Natural killer cell (primary cell): ENCODE results near the gene PINLYP. TPM values are rescaled to one million over a fixed set of nuclear protein-coding genes. Genes with fewer than 3 reads are reported as not detected.

Experiments
- ATAC-seq, 3 donors: fragments of 150-1000 bp in 2 of 3; fragments of 200-7000 bp in 1 of 3; cut with Tn5 transposase; 1 replicate in 1 of 3; 2 replicates in 2 of 3; pipeline ENCODE4 v1.10.0; 2021; ENCODE audit warnings: mild to moderate bottlenecking in 2 of 3, moderate library complexity in 2 of 3
- DNase-seq, 2 donors: peaks; one replicate each; pipeline versions ENCODE4 v3.0.0 to v3.0.0-alpha.2; 2013 to 2021; ENCODE audit warnings: mixed read lengths in 1 of 2
- H3K27ac ChIP-seq: one replicate; pipeline ENCODE4 v1.5.1; 2013; ENCODE audit warnings: mild to moderate bottlenecking, low read length
- H3K27me3 ChIP-seq: one replicate; pipeline ENCODE4 v1.6.1; 2013; ENCODE audit warnings: low read length; ENCODE audit not compliant: control insufficient read depth, insufficient read depth
- H3K36me3 ChIP-seq: one replicate; pipeline ENCODE4 v1.6.1; 2013; ENCODE audit warnings: low read length; ENCODE audit not compliant: control insufficient read depth, insufficient read depth
- H3K4me1 ChIP-seq: one replicate; pipeline ENCODE4 v1.6.1; 2013; ENCODE audit warnings: low read length; ENCODE audit not compliant: control insufficient read depth, insufficient read depth
- H3K4me3 ChIP-seq: one replicate; pipeline ENCODE4 v1.5.1; 2013; ENCODE audit warnings: low read length
- H3K9me3 ChIP-seq: one replicate; pipeline ENCODE4 v1.6.1; 2013; ENCODE audit warnings: low read length; ENCODE audit not compliant: control insufficient read depth, insufficient read depth
- H3K27ac Mint-ChIP-seq, 2 donors: one replicate each; pipeline ENCODE4 v1.8.0; 2022; ENCODE audit warnings: mild to moderate bottlenecking in 2 of 2, mixed read lengths in 2 of 2, moderate library complexity in 1 of 2
- H3K27me3 Mint-ChIP-seq, 2 donors: one replicate each; pipeline ENCODE4 v1.8.0; 2022; ENCODE audit warnings: low read depth in 2 of 2, mixed read lengths in 2 of 2
- H3K36me3 Mint-ChIP-seq: one replicate; pipeline ENCODE4 v1.8.0; 2022; ENCODE audit warnings: mixed read lengths
- H3K4me1 Mint-ChIP-seq, 2 donors: one replicate each; pipeline ENCODE4 v1.8.0; 2022; ENCODE audit warnings: mixed read lengths in 2 of 2
- H3K4me3 Mint-ChIP-seq: one replicate; pipeline ENCODE4 v1.8.0; 2022; ENCODE audit warnings: mild to moderate bottlenecking, moderate library complexity, mixed read lengths
- H3K9me3 Mint-ChIP-seq, 2 donors: one replicate each; pipeline ENCODE4 v1.8.0; 2022; ENCODE audit warnings: mixed read lengths in 2 of 2
- CTCF ChIP-seq: fragments of 200-600 bp; IDR thresholded peaks from one replicate; pipeline ENCODE4 v1.8.0; 2022; ENCODE audit warnings: antibody characterized with exemption
- WGBS: methylation state at CpG from one replicate; pipeline ENCODE4 v1.1.7; 2013; ENCODE audit warnings: missing lambda C conversion rate; ENCODE audit not compliant: insufficient coverage; 5-methylcytosine and 5-hydroxymethylcytosine counted together
- intact Hi-C: fragments of 100-400 bp; cut with micrococcal nuclease; formaldehyde crosslinking; loops from one replicate; pipeline ENCODE4 v1.14.2; 2022
- total RNA-seq, 4 donors: library from RNA; stranded (reverse); fragments of 120-200 nt in 1 of 4; gene quantifications; one replicate each; pipeline versions ENCODE4 v1.2.3 to v1.2.4, GENCODE V29; 2013 to 2022

The PINLYP gene
- total RNA-seq, 3 donors from 2014 or later (not counting 1 experiment from before 2014, with no cell fraction given), result 1.7 to 3.0 (median 2.4) TPM

GRCh38 chr19:43625918-43626579 lies 50.4 kb downstream of the PINLYP start:
- Histone ChIP-seq H3K9me3 (no peaks in the 10 kb centered on the region), H3K27ac (no peak overlapping the region), H3K4me1 (peaks cover 11% of the 10 kb centered on the region), H3K36me3 (no peaks in the 10 kb centered on the region), H3K4me3 (no peak overlapping the region), H3K27me3 (peaks cover 4% of the 10 kb centered on the region)
- H3K36me3 Mint-ChIP-seq, result no peaks in the 10 kb centered on the region
- ATAC-seq (peak in 1 of 3 donors; percentile 30), DNase-seq (peak in 1 of 2 donors; percentile 37)
- H3K27me3 Mint-ChIP-seq, result peaks cover 0 to 16% of the 10 kb centered on the region in 2 donors
- intact Hi-C loops, result no loop called here
- no peaks in the 10 kb centered on the region for H3K9me3 Mint-ChIP-seq
- no peak for TF ChIP-seq CTCF
- H3K4me3 Mint-ChIP-seq, result no peak overlapping the region
- peaks cover 0 to 32% of the 10 kb centered on the region in 2 donors for H3K4me1 Mint-ChIP-seq
- 79% methylated on average over 30 of the region's 32 CpGs for WGBS
- no peak overlapping the region for H3K27ac Mint-ChIP-seq

- DNase-seq (no peak), ATAC-seq (no peak)
- Histone ChIP-seq H3K27ac (no peak overlapping the region), H3K4me3 (no peak overlapping the region), H3K36me3 (no peaks in the 10 kb centered on the region), H3K27me3 (peaks cover 4% of the 10 kb centered on the region), H3K4me1 (peaks cover 11% of the 10 kb centered on the region), H3K9me3 (no peaks in the 10 kb centered on the region)
- Mint-ChIP-seq H3K9me3 (no peaks in the 10 kb centered on the region), H3K4me3 (no peak overlapping the region), H3K27ac (no peak overlapping the region), H3K4me1 (peaks cover 0 to 32% of the 10 kb centered on the region in 2 donors), H3K36me3 (no peaks in the 10 kb centered on the region), H3K27me3 (peaks cover 0 to 16% of the 10 kb centered on the region in 2 donors)
- no peak for TF ChIP-seq CTCF
- intact Hi-C loops, result no loop called here
- WGBS, result 56% methylated on average over 17 of the region's 17 CpGs
These were observed 51.2 kb downstream of the PINLYP start for GRCh38 chr19:43626838-43627237.

DNA sequence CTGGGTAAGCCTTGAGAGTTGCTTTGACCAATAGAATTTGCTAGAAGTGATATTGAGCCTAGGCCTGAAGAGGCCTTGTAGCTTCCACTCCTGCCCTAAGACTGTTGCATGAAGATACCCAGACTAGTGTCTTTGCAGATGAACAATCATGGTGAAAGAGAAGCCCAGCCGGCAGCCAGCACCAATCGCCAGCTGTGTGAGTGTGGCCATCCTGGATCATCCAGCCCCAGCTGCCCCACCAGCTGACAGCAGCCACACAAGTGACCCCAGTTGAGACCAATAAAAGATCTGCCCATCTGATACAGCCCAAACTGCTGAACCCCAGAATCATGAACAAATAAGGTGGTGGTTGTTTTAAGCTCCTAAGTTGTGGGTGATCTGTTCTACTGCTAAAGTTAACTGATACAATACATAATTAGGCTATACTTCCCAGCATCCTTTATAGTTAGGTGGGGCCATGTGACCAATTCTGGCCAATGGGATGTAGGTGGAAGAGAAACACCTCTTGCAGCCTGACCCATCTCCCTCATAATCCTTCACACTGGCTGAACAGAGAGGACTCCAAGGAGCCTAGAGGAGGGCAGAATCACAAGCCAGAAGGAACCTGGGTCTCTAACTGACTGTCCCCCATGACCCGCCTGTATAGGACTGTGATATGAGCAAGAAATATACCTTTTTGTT lies 53.2 kb downstream of the PINLYP start:
- Mint-ChIP-seq H3K27me3 (peaks cover 8 to 25% of the 10 kb centered on the region in 2 donors), H3K4me1 (peaks cover 0 to 31% of the 10 kb centered on the region in 2 donors), H3K9me3 (no peaks in the 10 kb centered on the region), H3K27ac (no peak overlapping the region), H3K36me3 (no peaks in the 10 kb centered on the region), H3K4me3 (no peak overlapping the region)
- Histone ChIP-seq H3K36me3 (no peaks in the 10 kb centered on the region), H3K4me1 (peaks cover 11% of the 10 kb centered on the region), H3K27me3 (peaks cover 4% of the 10 kb centered on the region), H3K9me3 (no peaks in the 10 kb centered on the region), H3K27ac (no peak overlapping the region), H3K4me3 (no peak overlapping the region)
- intact Hi-C loops, result no loop called here
- 94% methylated on average over 3 of the region's 3 CpGs for WGBS
- ATAC-seq, result no peak
- TF ChIP-seq CTCF, result no peak
- no peak for DNase-seq
